Measurements from ENCODE around the gene EPHA6. TPM values are rescaled to one million over a fixed set of nuclear protein-coding genes. Genes with fewer than 3 reads are reported as not detected.

Gene EPHA6
- total and polyA plus RNA-seq, 10 of the 15 experiments (the other 5 are each of a cell fraction or from before 2014, with no cell fraction given) = not detected

DNA sequence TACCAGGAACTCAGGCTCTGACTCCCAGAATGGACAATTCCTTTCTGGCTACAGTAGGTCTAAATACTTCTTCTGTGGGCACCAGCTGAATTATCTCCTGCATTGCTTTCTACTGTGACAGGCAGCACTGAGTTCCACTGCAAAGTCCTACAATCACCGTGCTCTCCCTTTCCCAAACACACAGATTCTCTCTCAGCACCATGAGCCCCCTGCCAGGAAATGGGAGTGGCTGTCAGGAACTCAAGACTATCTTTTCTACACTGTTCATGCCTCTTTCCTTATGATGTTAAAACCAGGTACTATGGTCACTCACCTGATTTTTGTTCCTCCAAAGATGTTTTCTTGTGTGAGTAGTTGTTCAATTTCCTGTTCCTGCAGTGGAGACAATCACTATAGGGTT is 383.4 kb downstream of the EPHA6 start:
- Histone ChIP-seq H3K27me3 (replicated peaks in 1 of 2; ENCODE audit: control insufficient read depth in 2 of 2, insufficient read depth in 2 of 2, low read length in 1 of 2) (no peaks in the 10 kb centered on the region), H3K4me2 (ENCODE audit: control insufficient read depth, insufficient read depth) (no peak overlapping the region), H3K36me3 (ENCODE audit: control insufficient read depth in 2 of 2, insufficient read depth in 2 of 2, low read length in 1 of 2) (no peaks in the 10 kb centered on the region), H3K27ac (ENCODE audit: control insufficient read depth, insufficient read depth) (no peak overlapping the region), H3K9ac (ENCODE audit: control insufficient read depth, insufficient read depth, low read length) (no peak overlapping the region), H4K20me1 (ENCODE audit: control insufficient read depth, insufficient read depth) (no peaks in the 10 kb centered on the region), H3K79me2 (ENCODE audit: control insufficient read depth, insufficient read depth, low read length) (no peaks in the 10 kb centered on the region), H3K4me1 (ENCODE audit: control insufficient read depth, insufficient read depth, low read length) (no peaks in the 10 kb centered on the region), H3K4me3 (no peak overlapping the region), H3K9me3 (replicated peaks; ENCODE audit: control insufficient read depth, insufficient read depth, low read length) (no peaks in the 10 kb centered on the region), H2AFZ (ENCODE audit: control insufficient read depth, low read depth, low read length) (no peak overlapping the region)
- FAIRE-seq (no peak), ATAC-seq (no peak), DNase-seq (ENCODE audit: low read depth, low spot score) (no peak)
- no TSS peak for BruUV-seq (replicated peaks)
- SMC1A ChIA-PET (ENCODE audit: uncharacterized antibody, unreplicated experiment) = no interaction called here
- RAD21 ChIA-PET (ENCODE audit: unreplicated experiment) = no interaction called here
- POLR2A ChIA-PET = no interaction called here
- CTCF ChIA-PET = no interaction called here
- WGBS (ENCODE audit: insufficient coverage, insufficient replicate concordance, low lambda C conversion rate, missing lambda C conversion rate) = 21% methylated on average over 1 of the region's 1 CpG
- TF ChIP-seq MEF2B (IDR thresholded peaks at IDR 0.05; ENCODE audit: partially characterized antibody, poor library complexity, severe bottlenecking) (no peak), RBBP5 (conservative IDR thresholded peaks at IDR 0.05) (no peak), GATAD2B (conservative IDR thresholded peaks at IDR 0.05; ENCODE audit: low read depth) (no peak), WRNIP1 (IDR thresholded peaks at IDR 0.05; ENCODE audit: borderline replicate concordance, low read depth, low read length) (no peak), IKZF2 (IDR thresholded peaks at IDR 0.05) (no peak)
- TF ChIP-seq, protein P1, sequence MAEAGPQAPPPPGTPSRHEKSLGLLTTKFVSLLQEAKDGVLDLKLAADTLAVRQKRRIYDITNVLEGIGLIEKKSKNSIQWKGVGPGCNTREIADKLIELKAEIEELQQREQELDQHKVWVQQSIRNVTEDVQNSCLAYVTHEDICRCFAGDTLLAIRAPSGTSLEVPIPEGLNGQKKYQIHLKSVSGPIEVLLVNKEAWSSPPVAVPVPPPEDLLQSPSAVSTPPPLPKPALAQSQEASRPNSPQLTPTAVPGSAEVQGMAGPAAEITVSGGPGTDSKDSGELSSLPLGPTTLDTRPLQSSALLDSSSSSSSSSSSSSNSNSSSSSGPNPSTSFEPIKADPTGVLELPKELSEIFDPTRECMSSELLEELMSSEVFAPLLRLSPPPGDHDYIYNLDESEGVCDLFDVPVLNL (IDR thresholded peaks at IDR 0.05; ENCODE audit: low read depth, low read length) = no peak
- intact Hi-C loops (cut with micrococcal nuclease; ENCODE audit: unreplicated experiment) (no loop called here), in situ Hi-C loops (cut with MboI) (no loop called here)

DNA sequence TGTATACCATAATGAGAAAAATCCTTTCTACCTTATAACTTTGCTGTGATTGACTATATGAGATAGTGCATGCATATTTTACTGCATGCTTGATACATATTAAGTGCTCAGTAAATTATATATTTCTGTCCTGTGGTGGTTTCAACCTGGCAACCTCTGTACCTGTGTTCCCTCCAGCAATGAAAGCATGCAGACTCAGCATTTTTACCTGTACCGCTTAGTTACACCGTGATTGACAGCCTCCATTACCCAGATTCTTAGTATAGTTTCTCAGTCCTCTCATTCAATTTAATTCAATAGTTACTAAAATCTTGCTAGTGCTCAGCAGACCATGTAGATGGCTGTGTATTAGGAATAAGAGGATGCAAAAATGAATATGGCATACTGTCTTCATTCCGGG is 386.0 kb downstream of the EPHA6 start:
- Histone ChIP-seq H3K9ac (ENCODE audit: control insufficient read depth, insufficient read depth, low read length) (no peak overlapping the region), H3K79me2 (ENCODE audit: control insufficient read depth, insufficient read depth, low read length) (no peaks in the 10 kb centered on the region), H3K27me3 (replicated peaks in 1 of 2; ENCODE audit: control insufficient read depth in 2 of 2, insufficient read depth in 2 of 2, low read length in 1 of 2) (no peaks in the 10 kb centered on the region), H3K36me3 (ENCODE audit: control insufficient read depth in 2 of 2, insufficient read depth in 2 of 2, low read length in 1 of 2) (no peaks in the 10 kb centered on the region), H3K4me1 (ENCODE audit: control insufficient read depth, insufficient read depth, low read length) (no peaks in the 10 kb centered on the region), H3K27ac (ENCODE audit: control insufficient read depth, insufficient read depth) (no peak overlapping the region), H2AFZ (ENCODE audit: control insufficient read depth, low read depth, low read length) (no peak overlapping the region), H3K4me2 (ENCODE audit: control insufficient read depth, insufficient read depth) (no peak overlapping the region), H3K9me3 (replicated peaks; ENCODE audit: control insufficient read depth, insufficient read depth, low read length) (no peaks in the 10 kb centered on the region), H3K4me3 (no peak overlapping the region), H4K20me1 (ENCODE audit: control insufficient read depth, insufficient read depth) (no peaks in the 10 kb centered on the region)
- CTCF ChIA-PET = no interaction called here
- RAD21 ChIA-PET (ENCODE audit: unreplicated experiment) = no interaction called here
- 44% methylated on average over 3 of the region's 3 CpGs for WGBS (ENCODE audit: insufficient coverage, insufficient replicate concordance, low lambda C conversion rate, missing lambda C conversion rate)
- FAIRE-seq = no peak
- no peak for DNase-seq (ENCODE audit: low read depth, low spot score)
- TF ChIP-seq, protein P2, sequence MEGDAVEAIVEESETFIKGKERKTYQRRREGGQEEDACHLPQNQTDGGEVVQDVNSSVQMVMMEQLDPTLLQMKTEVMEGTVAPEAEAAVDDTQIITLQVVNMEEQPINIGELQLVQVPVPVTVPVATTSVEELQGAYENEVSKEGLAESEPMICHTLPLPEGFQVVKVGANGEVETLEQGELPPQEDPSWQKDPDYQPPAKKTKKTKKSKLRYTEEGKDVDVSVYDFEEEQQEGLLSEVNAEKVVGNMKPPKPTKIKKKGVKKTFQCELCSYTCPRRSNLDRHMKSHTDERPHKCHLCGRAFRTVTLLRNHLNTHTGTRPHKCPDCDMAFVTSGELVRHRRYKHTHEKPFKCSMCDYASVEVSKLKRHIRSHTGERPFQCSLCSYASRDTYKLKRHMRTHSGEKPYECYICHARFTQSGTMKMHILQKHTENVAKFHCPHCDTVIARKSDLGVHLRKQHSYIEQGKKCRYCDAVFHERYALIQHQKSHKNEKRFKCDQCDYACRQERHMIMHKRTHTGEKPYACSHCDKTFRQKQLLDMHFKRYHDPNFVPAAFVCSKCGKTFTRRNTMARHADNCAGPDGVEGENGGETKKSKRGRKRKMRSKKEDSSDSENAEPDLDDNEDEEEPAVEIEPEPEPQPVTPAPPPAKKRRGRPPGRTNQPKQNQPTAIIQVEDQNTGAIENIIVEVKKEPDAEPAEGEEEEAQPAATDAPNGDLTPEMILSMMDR (IDR thresholded peaks at IDR 0.05 in 2 of 3, conservative IDR thresholded peaks at IDR 0.05 in 1 of 3; ENCODE audit: control insufficient read depth in 2 of 3, extremely low read depth in 1 of 3, insufficient read depth in 1 of 3, low read depth in 3 of 3, low read length in 3 of 3) = no peak
- TF ChIP-seq MEF2B (IDR thresholded peaks at IDR 0.05; ENCODE audit: partially characterized antibody, poor library complexity, severe bottlenecking) = no peak
- no peak for TF ChIP-seq ZSCAN29 (IDR thresholded peaks at IDR 0.05)
- POLR2A ChIA-PET = no interaction called here
- SMC1A ChIA-PET (ENCODE audit: uncharacterized antibody, unreplicated experiment) = no interaction called here
- BruUV-seq (replicated peaks) = no TSS peak
- in situ Hi-C loops (cut with MboI) (no loop called here), intact Hi-C loops (cut with micrococcal nuclease; ENCODE audit: unreplicated experiment) (no loop called here)
- ATAC-seq = no peak

All from GM12878 (cell line).